ENCODE results near the gene PBX2.
"Not testable (repeated sequence)": the region's sequence is repeated elsewhere in the genome, so short reads cannot be mapped to it uniquely, and the experiment has no call there.

The PBX2 gene

GRCh38 chr6:32190054-32190851, at the start of gene PBX2:
Gene PBX2, minus strand, starts transcription at chr6:32190202. Its CDS starts 287 bp downstream, at chr6:32189915.
- DNase-seq (ENCODE audit: low spot score): peak; percentile 96

GRCh38 chr6:32239462-32239861, 49.5 kb upstream of the PBX2 start:
- no peak for DNase-seq (ENCODE audit: low spot score)

GRCh38 chr6:32234934-32235333, 44.9 kb upstream of the PBX2 start:
- no peak for DNase-seq (ENCODE audit: low spot score)

GRCh38 chr6:32226434-32226833, 36.4 kb upstream of the PBX2 start:
- DNase-seq (ENCODE audit: low spot score): no peak

GRCh38 chr6:32224696-32225095, 34.7 kb upstream of the PBX2 start:
- no peak for DNase-seq (ENCODE audit: low spot score)

GRCh38 chr6:32223258-32224235, 33.5 kb upstream of the PBX2 start, which contains the start of gene NOTCH4:
Gene NOTCH4, minus strand, starts transcription at chr6:32224067. Its CDS starts 139 bp downstream, at chr6:32223928.
- DNase-seq (ENCODE audit: low spot score): no peak

- DNase-seq (ENCODE audit: low spot score): no peak
Measured at GRCh38 chr6:32222333-32223230, 32.6 kb upstream of the PBX2 start.

GRCh38 chr6:32220021-32220420, 30.0 kb upstream of the PBX2 start:
- no peak for DNase-seq (ENCODE audit: low spot score)

- no peak for DNase-seq (ENCODE audit: low spot score)
Measured at GRCh38 chr6:32218167-32218566, 28.2 kb upstream of the PBX2 start.

GRCh38 chr6:32216998-32217397, 27.0 kb upstream of the PBX2 start:
- no peak for DNase-seq (ENCODE audit: low spot score)

GRCh38 chr6:32216285-32216684, 26.3 kb upstream of the PBX2 start:
- no peak for DNase-seq (ENCODE audit: low spot score)

- DNase-seq (ENCODE audit: low spot score): no peak
Measured at GRCh38 chr6:32215617-32216016, 25.6 kb upstream of the PBX2 start.

- no peak for DNase-seq (ENCODE audit: low spot score)
Measured at GRCh38 chr6:32214126-32214525, 24.1 kb upstream of the PBX2 start.

- no peak for DNase-seq (ENCODE audit: low spot score)
Measured at GRCh38 chr6:32213649-32214048, 23.6 kb upstream of the PBX2 start.

GRCh38 chr6:32212076-32212760, 22.2 kb upstream of the PBX2 start:
- no peak for DNase-seq (ENCODE audit: low spot score)

GRCh38 chr6:32211432-32211831, 21.4 kb upstream of the PBX2 start:
- not testable (repeated sequence) for DNase-seq (ENCODE audit: low spot score)

- no peak for DNase-seq (ENCODE audit: low spot score)
Measured at GRCh38 chr6:32210191-32210601, 20.2 kb upstream of the PBX2 start.

- no peak for DNase-seq (ENCODE audit: low spot score)
Measured at GRCh38 chr6:32208996-32209395, 19.0 kb upstream of the PBX2 start.

GRCh38 chr6:32204268-32204715, 14.3 kb upstream of the PBX2 start:
- no peak for DNase-seq (ENCODE audit: low spot score)

GRCh38 chr6:32203426-32204267, 13.6 kb upstream of the PBX2 start:
- no peak for DNase-seq (ENCODE audit: low spot score)

Data from putamen (tissue), 1 donor.